GM23248 (cell line): Measurements from ENCODE around the gene MAN1B1. TPM values are rescaled to one million over a fixed set of nuclear protein-coding genes. Genes with fewer than 3 reads are reported as not detected.
A peak's percentile ranks its signal among the peaks of the same experiment; 100 is the strongest.

ENCODE experiments used
- DNase-seq: peaks from one replicate; pipeline ENCODE4 v3.0.0-alpha.2; 2015
- H2AFZ ChIP-seq: fragments of 200-600 bp; sonication (generic); 2 replicates; pipeline ENCODE4 v1.6.1; 2016; ENCODE audit warnings: antibody characterized with exemption
- H3F3A ChIP-seq: fragments of 200-600 bp; sonication (generic); 2 replicates; pipeline ENCODE4 v1.6.1; 2016; ENCODE audit warnings: mild to moderate bottlenecking, antibody characterized with exemption, mixed run types; ENCODE audit not compliant: insufficient read depth
- H3K27ac ChIP-seq: fragments of 200-600 bp; sonication (generic); 2 replicates; pipeline ENCODE4 v1.5.1; 2016; ENCODE audit warnings: mild to moderate bottlenecking
- H3K27me3 ChIP-seq: fragments of 200-600 bp; sonication (generic); replicated peaks from 2 replicates; pipeline ENCODE4 v1.6.1; 2016; ENCODE audit warnings: mild to moderate bottlenecking; ENCODE audit not compliant: insufficient read depth
- H3K36me3 ChIP-seq: fragments of 200-600 bp; sonication (generic); 2 replicates; pipeline ENCODE4 v1.6.1; 2016; ENCODE audit warnings: low read depth, mild to moderate bottlenecking
- H3K4me1 ChIP-seq: fragments of 200-600 bp; sonication (generic); 2 replicates; pipeline ENCODE4 v1.6.1; 2016; ENCODE audit warnings: mild to moderate bottlenecking; ENCODE audit not compliant: insufficient read depth
- H3K4me2 ChIP-seq: fragments of 200-600 bp; sonication (generic); one replicate; pipeline ENCODE4 v1.6.1; 2016; ENCODE audit warnings: mild to moderate bottlenecking; ENCODE audit not compliant: unreplicated experiment
- H3K4me3 ChIP-seq: fragments of 200-600 bp; sonication (generic); 2 replicates; pipeline ENCODE4 v1.5.1; 2016; ENCODE audit warnings: mild to moderate bottlenecking
- H3K79me2 ChIP-seq: fragments of 200-600 bp; sonication (generic); 2 replicates; pipeline ENCODE4 v1.6.1; 2016; ENCODE audit warnings: mild to moderate bottlenecking; ENCODE audit not compliant: insufficient read depth
- H3K9ac ChIP-seq: fragments of 200-600 bp; sonication (generic); 2 replicates; pipeline ENCODE4 v1.6.1; 2016; ENCODE audit warnings: mild to moderate bottlenecking
- H3K9me2 ChIP-seq: fragments of 200-600 bp; sonication (generic); 2 replicates; pipeline ENCODE4 v1.6.1; 2016; ENCODE audit warnings: mixed run types, mild to moderate bottlenecking, moderate library complexity; ENCODE audit not compliant: insufficient read depth
- H3K9me3 ChIP-seq: fragments of 200-600 bp; sonication (generic); one replicate; pipeline ENCODE4 v1.6.1; 2017; ENCODE audit warnings: low read depth
- H4K20me1 ChIP-seq: fragments of 200-600 bp; sonication (generic); 2 replicates; pipeline ENCODE4 v1.6.0; 2016; ENCODE audit not compliant: insufficient read depth
- EZH2 ChIP-seq: fragments of 200-600 bp; sonication (generic); IDR thresholded peaks from 2 replicates; pipeline ENCODE4 v1.6.1; 2018; ENCODE audit warnings: antibody characterized with exemption, mild to moderate bottlenecking; ENCODE audit not compliant: insufficient read depth, poor library complexity, severe bottlenecking
- EZH2phosphoT487 ChIP-seq: fragments of 200-600 bp; sonication (generic); IDR thresholded peaks from 2 replicates; pipeline ENCODE4 v1.6.1; 2018; ENCODE audit warnings: antibody characterized with exemption, moderate library complexity, mild to moderate bottlenecking, low read depth; ENCODE audit not compliant: insufficient read depth
- WGBS, 2 experiments: methylation state at CpG; one replicate each; pipeline ENCODE4 v1.1.6; 2015 to 2017; ENCODE audit warnings: low lambda C conversion rate in 2 of 2, low coverage in 1 of 2; ENCODE audit errors: missing lambda C conversion rate in 2 of 2; 5-methylcytosine and 5-hydroxymethylcytosine counted together
- in situ Hi-C: fragments of 300-500 bp; cut with MboI; formaldehyde crosslinking; loops from 2 replicates; pipeline ENCODE4 v1.15.0; 2020
- polyA plus RNA-seq: library from polyadenylated mRNA; unstranded; fragments of >200 nt; fragmentation: Nextera tagmentation; extraction: Ambion mirVana; gene quantifications from 2 replicates; pipeline ENCODE4 v1.2.1, GENCODE V29; 2016
- total RNA-seq: library from RNA; depleted of rRNA; stranded (reverse); fragments of >200 nt; shearing (Covaris generic); gene quantifications from 2 replicates; pipeline ENCODE4 v1.2.3, GENCODE V29; 2014

The MAN1B1 gene
- total and polyA plus RNA-seq, 2 experiments from 2014 or later, result 101 to 136 TPM

DNA sequence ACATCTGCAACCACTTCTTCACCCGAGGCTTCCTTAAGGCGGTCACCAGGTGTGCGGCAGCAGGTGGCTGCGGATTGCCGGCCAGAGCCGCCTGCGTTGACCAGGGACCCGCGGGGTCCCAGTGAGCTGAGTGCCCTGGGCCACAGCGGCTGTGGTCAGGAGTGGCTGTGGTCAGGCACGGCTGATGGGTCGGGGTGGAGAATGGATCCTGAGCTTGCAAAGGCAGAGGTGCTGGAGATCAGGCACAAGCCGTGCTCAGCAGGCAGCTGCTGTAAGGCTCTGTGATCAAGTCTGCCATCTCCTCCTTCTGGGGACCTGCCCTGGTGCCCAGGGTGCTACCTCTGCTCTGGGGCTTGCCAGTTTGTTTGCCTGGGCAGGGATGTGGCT, 7.4 kb upstream of the MAN1B1 start:
- Histone ChIP-seq H3K9ac (no peak overlapping the region), H3F3A (peaks cover 22% of the 10 kb centered on the region), H3K4me2 (no peak overlapping the region), H4K20me1 (no peaks in the 10 kb centered on the region), H3K27ac (no peak overlapping the region), H3K36me3 (0 out of 2 replicates have a peak, but pooled peaks cover 2% of the 10 kb centered on the region), H3K4me1 (peaks cover 16% of the 10 kb centered on the region), H3K9me3 (no peaks in the 10 kb centered on the region), H2AFZ (no peak overlapping the region), H3K27me3 (no peaks in the 10 kb centered on the region), H3K9me2 (no peaks in the 10 kb centered on the region), H3K4me3 (no peak overlapping the region), H3K79me2 (peaks cover 6% of the 10 kb centered on the region; the same call in 1 of the 2 replicates)
- in situ Hi-C loops, result no loop called here
- 91 to 92% methylated on average over 13 of the region's 13 CpGs for WGBS, 2 experiments
- no peak for DNase-seq
- TF ChIP-seq EZH2 (no peak), EZH2phosphoT487 (no peak)

DNA sequence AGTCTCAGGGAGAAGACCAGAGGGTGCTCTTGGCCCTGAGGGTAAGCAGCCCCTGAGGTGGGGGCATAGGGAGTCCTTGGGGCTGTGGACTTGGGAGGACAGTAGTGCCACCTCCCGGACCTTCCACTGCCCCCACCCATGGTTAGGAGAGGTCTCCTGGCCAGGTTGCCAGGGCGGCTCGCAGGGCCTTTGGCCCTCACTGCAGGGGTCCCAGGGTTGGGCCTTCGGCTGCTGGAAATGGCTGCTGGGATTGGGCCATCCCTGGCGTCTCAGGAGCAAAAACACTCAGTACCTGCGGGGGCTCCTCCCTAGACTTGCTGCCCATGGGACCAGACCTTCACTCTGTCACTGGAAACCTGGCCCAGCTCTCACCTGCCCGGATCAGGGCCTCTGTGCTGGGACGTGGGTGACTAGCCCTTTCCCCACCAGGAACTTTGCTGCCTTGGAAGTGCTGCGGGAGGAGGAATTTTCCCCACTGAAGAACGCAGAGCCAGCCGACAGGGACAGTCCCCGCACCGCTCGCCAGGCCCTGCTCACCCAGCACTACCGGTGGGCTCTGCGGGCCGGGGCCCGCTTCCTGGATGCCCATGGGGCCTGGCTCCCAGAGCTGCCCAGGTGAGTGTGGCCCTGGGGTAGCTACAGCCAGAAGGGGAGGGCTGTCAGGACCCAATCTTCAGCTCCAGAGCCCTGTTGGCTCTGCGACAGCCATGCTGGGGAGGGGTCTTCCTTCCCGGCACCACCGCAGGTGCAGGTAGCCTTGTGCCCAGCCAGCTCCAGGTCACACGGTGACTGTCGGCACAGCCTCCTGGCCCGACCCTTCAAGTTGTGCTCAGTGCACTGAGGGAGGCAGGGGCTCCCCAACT, 6.3 kb upstream of the MAN1B1 start:
- H3K9ac ChIP-seq, result no peak overlapping the region
- H3K27ac ChIP-seq, result no peak overlapping the region
- WGBS, 2 experiments, result 95 to 96% methylated on average over 23 of the region's 24 CpGs
- no peak overlapping the region for H3K4me2 ChIP-seq
- H3K79me2 ChIP-seq, result peaks cover 6% of the 10 kb centered on the region; the same call in 1 of the 2 replicates
- H3K4me3 ChIP-seq, result no peak overlapping the region
- no peaks in the 10 kb centered on the region for H4K20me1 ChIP-seq
- no peak for DNase-seq
- H3K9me3 ChIP-seq, result no peaks in the 10 kb centered on the region
- in situ Hi-C loops, result no loop called here
- 0 out of 2 replicates have a peak, but pooled peaks cover 2% of the 10 kb centered on the region for H3K36me3 ChIP-seq
- no peaks in the 10 kb centered on the region for H3K9me2 ChIP-seq
- peaks cover 23% of the 10 kb centered on the region for H3K4me1 ChIP-seq
- no peaks in the 10 kb centered on the region for H3K27me3 ChIP-seq
- no peak overlapping the region for H2AFZ ChIP-seq
- TF ChIP-seq EZH2phosphoT487, result no peak
- TF ChIP-seq EZH2, result no peak
- peaks cover 29% of the 10 kb centered on the region for H3F3A ChIP-seq

GRCh38 chr9:137082222-137082924, 4.4 kb upstream of the MAN1B1 start:
- Histone ChIP-seq H3F3A (peaks cover 28% of the 10 kb centered on the region), H4K20me1 (no peaks in the 10 kb centered on the region), H3K9ac (no peak overlapping the region), H3K27me3 (no peaks in the 10 kb centered on the region), H2AFZ (no peak overlapping the region), H3K4me1 (peaks cover 26% of the 10 kb centered on the region), H3K9me2 (no peaks in the 10 kb centered on the region), H3K79me2 (peaks cover 9% of the 10 kb centered on the region), H3K36me3 (0 out of 2 replicates have a peak, but pooled peaks cover 2% of the 10 kb centered on the region), H3K27ac (peak overlapping the region; percentile 80; the same call in 1 of the 2 replicates), H3K9me3 (no peaks in the 10 kb centered on the region), H3K4me3 (no peak overlapping the region), H3K4me2 (peak overlapping the region; percentile 57)
- 95% methylated on average over 13 to 16 of the region's 16 CpGs for WGBS, 2 experiments
- DNase-seq, result no peak
- TF ChIP-seq EZH2, result no peak
- TF ChIP-seq EZH2phosphoT487, result no peak
- in situ Hi-C loops, result no loop called here

GRCh38 chr9:137082925-137083290, 3.9 kb upstream of the MAN1B1 start:
- H2AFZ ChIP-seq, result no peak overlapping the region
- H3K4me3 ChIP-seq, result no peak overlapping the region
- H3K9me2 ChIP-seq, result no peaks in the 10 kb centered on the region
- H3K27ac ChIP-seq, result peak overlapping the region; percentile 80
- in situ Hi-C loops, result no loop called here
- 0 out of 2 replicates have a peak, but pooled peaks cover 2% of the 10 kb centered on the region for H3K36me3 ChIP-seq
- peaks cover 28% of the 10 kb centered on the region for H3F3A ChIP-seq
- DNase-seq, result peak; percentile 5
- 59 to 65% methylated on average over 7 to 8 of the region's 8 CpGs for WGBS, 2 experiments
- H3K79me2 ChIP-seq, result peaks cover 14% of the 10 kb centered on the region
- H4K20me1 ChIP-seq, result no peaks in the 10 kb centered on the region
- H3K4me2 ChIP-seq, result peak overlapping the region; percentile 57
- 0 out of 2 replicates have a peak overlapping the region, but pooled peaks have one; percentile 21 for H3K9ac ChIP-seq
- H3K27me3 ChIP-seq, result no peaks in the 10 kb centered on the region
- TF ChIP-seq EZH2 (no peak), EZH2phosphoT487 (no peak)
- H3K4me1 ChIP-seq, result peaks cover 30% of the 10 kb centered on the region
- H3K9me3 ChIP-seq, result no peaks in the 10 kb centered on the region
